ENCODE results near the gene C1orf21.

C1orf21 gene

GRCh38 chr1:184370850-184371249, 16.0 kb upstream of the C1orf21 start:
- no peaks in the 10 kb centered on the region for H3K9me3 Mint-ChIP-seq
- no peaks in the 10 kb centered on the region for H3K36me3 Mint-ChIP-seq (ENCODE audit: low read depth)
- no peaks in the 10 kb centered on the region for H3K4me1 Mint-ChIP-seq (ENCODE audit: low read depth)
- H3K27ac Mint-ChIP-seq, result no peak overlapping the region
- H3K4me3 Mint-ChIP-seq, result no peak overlapping the region
- peaks cover 18% of the 10 kb centered on the region for H3K27me3 Mint-ChIP-seq (ENCODE audit: low read depth)

- H3K4me3 Mint-ChIP-seq, result no peak overlapping the region
- no peaks in the 10 kb centered on the region for H3K36me3 Mint-ChIP-seq (ENCODE audit: low read depth)
These were observed 13.7 kb upstream of the C1orf21 start for GRCh38 chr1:184373155-184373554.

GRCh38 chr1:184376369-184376768, 10.5 kb upstream of the C1orf21 start:
- Mint-ChIP-seq H3K27ac (no peak overlapping the region), H3K9me3 (peaks cover 19% of the 10 kb centered on the region), H3K4me1 (ENCODE audit: low read depth) (peaks cover 9% of the 10 kb centered on the region), H3K4me3 (no peak overlapping the region), H3K36me3 (ENCODE audit: low read depth) (no peaks in the 10 kb centered on the region), H3K27me3 (ENCODE audit: low read depth) (peaks cover 20% of the 10 kb centered on the region)

More at GRCh38 chr1:184373155-184373554, 13.7 kb upstream of the C1orf21 start:
- H3K4me1 Mint-ChIP-seq (ENCODE audit: low read depth), result no peaks in the 10 kb centered on the region
- peaks cover 22% of the 10 kb centered on the region for H3K27me3 Mint-ChIP-seq (ENCODE audit: low read depth)
- H3K27ac Mint-ChIP-seq, result no peak overlapping the region
- H3K9me3 Mint-ChIP-seq, result no peaks in the 10 kb centered on the region

- Mint-ChIP-seq H3K36me3 (ENCODE audit: low read depth) (no peaks in the 10 kb centered on the region), H3K9me3 (peaks cover 19% of the 10 kb centered on the region), H3K27me3 (ENCODE audit: low read depth) (peaks cover 47% of the 10 kb centered on the region), H3K4me3 (no peak overlapping the region), H3K27ac (no peak overlapping the region), H3K4me1 (ENCODE audit: low read depth) (peaks cover 9% of the 10 kb centered on the region)
These were observed 7.6 kb upstream of the C1orf21 start for GRCh38 chr1:184379111-184379752.

GRCh38 chr1:184380468-184380867, 6.4 kb upstream of the C1orf21 start:
- Mint-ChIP-seq H3K36me3 (ENCODE audit: low read depth) (no peaks in the 10 kb centered on the region), H3K27ac (peak overlapping the region; percentile 36), H3K9me3 (peaks cover 19% of the 10 kb centered on the region), H3K27me3 (ENCODE audit: low read depth) (peaks cover 59% of the 10 kb centered on the region), H3K4me1 (ENCODE audit: low read depth) (peaks cover 9% of the 10 kb centered on the region), H3K4me3 (no peak overlapping the region)

- Mint-ChIP-seq H3K36me3 (ENCODE audit: low read depth) (peaks cover 2% of the 10 kb centered on the region), H3K4me3 (no peak overlapping the region), H3K9me3 (peaks cover 14% of the 10 kb centered on the region), H3K27ac (no peak overlapping the region), H3K4me1 (ENCODE audit: low read depth) (peaks cover 27% of the 10 kb centered on the region), H3K27me3 (ENCODE audit: low read depth) (peaks cover 65% of the 10 kb centered on the region)
These were observed 3.0 kb upstream of the C1orf21 start for GRCh38 chr1:184383772-184384323.

- Mint-ChIP-seq H3K4me1 (ENCODE audit: low read depth) (peaks cover 20% of the 10 kb centered on the region), H3K27ac (peak overlapping the region; percentile 42), H3K36me3 (ENCODE audit: low read depth) (peaks cover 2% of the 10 kb centered on the region), H3K4me3 (peak overlapping the region; percentile 85), H3K27me3 (ENCODE audit: low read depth) (peaks cover 80% of the 10 kb centered on the region), H3K9me3 (peaks cover 3% of the 10 kb centered on the region)
These were observed 941 bp upstream of the C1orf21 start for GRCh38 chr1:184385865-184386311.

GRCh38 chr1:184387069-184387475, 243 bp downstream of the C1orf21 start:
- H3K36me3 Mint-ChIP-seq (ENCODE audit: low read depth), result peaks cover 2% of the 10 kb centered on the region
- H3K27ac Mint-ChIP-seq, result peak overlapping the region; percentile 49
- peaks cover 17% of the 10 kb centered on the region for H3K4me1 Mint-ChIP-seq (ENCODE audit: low read depth)
- peaks cover 78% of the 10 kb centered on the region for H3K27me3 Mint-ChIP-seq (ENCODE audit: low read depth)
- H3K9me3 Mint-ChIP-seq, result no peaks in the 10 kb centered on the region
- peak overlapping the region; percentile 79 for H3K4me3 Mint-ChIP-seq

GRCh38 chr1:184387476-184388318, 868 bp downstream of the C1orf21 start:
- Mint-ChIP-seq H3K9me3 (no peaks in the 10 kb centered on the region), H3K27ac (peak overlapping the region; percentile 63), H3K4me1 (ENCODE audit: low read depth) (peaks cover 17% of the 10 kb centered on the region), H3K36me3 (ENCODE audit: low read depth) (peaks cover 2% of the 10 kb centered on the region), H3K27me3 (ENCODE audit: low read depth) (peaks cover 75% of the 10 kb centered on the region), H3K4me3 (peak overlapping the region; percentile 84)

- Mint-ChIP-seq H3K4me3 (peak overlapping the region; percentile 84), H3K36me3 (ENCODE audit: low read depth) (peaks cover 3% of the 10 kb centered on the region), H3K27me3 (ENCODE audit: low read depth) (peaks cover 75% of the 10 kb centered on the region), H3K9me3 (no peaks in the 10 kb centered on the region), H3K4me1 (ENCODE audit: low read depth) (peaks cover 17% of the 10 kb centered on the region), H3K27ac (peak overlapping the region; percentile 63)
These were observed 1.6 kb downstream of the C1orf21 start for GRCh38 chr1:184388319-184388889.

- Mint-ChIP-seq H3K27ac (no peak overlapping the region), H3K36me3 (ENCODE audit: low read depth) (peaks cover 3% of the 10 kb centered on the region), H3K27me3 (ENCODE audit: low read depth) (peaks cover 71% of the 10 kb centered on the region), H3K4me3 (peak overlapping the region; percentile 84), H3K4me1 (ENCODE audit: low read depth) (peaks cover 17% of the 10 kb centered on the region), H3K9me3 (no peaks in the 10 kb centered on the region)
These were observed 2.1 kb downstream of the C1orf21 start for GRCh38 chr1:184388971-184389370.

- Mint-ChIP-seq H3K27ac (no peak overlapping the region), H3K4me1 (ENCODE audit: low read depth) (peaks cover 17% of the 10 kb centered on the region), H3K36me3 (ENCODE audit: low read depth) (peaks cover 3% of the 10 kb centered on the region), H3K9me3 (no peaks in the 10 kb centered on the region), H3K4me3 (no peak overlapping the region), H3K27me3 (ENCODE audit: low read depth) (peaks cover 66% of the 10 kb centered on the region)
These were observed 2.6 kb downstream of the C1orf21 start for GRCh38 chr1:184389446-184389845.

- peaks cover 54% of the 10 kb centered on the region for H3K27me3 Mint-ChIP-seq (ENCODE audit: low read depth)
- no peaks in the 10 kb centered on the region for H3K9me3 Mint-ChIP-seq
- peaks cover 2% of the 10 kb centered on the region for H3K36me3 Mint-ChIP-seq (ENCODE audit: low read depth)
- H3K4me3 Mint-ChIP-seq, result no peak overlapping the region
- H3K27ac Mint-ChIP-seq, result no peak overlapping the region
- peaks cover 16% of the 10 kb centered on the region for H3K4me1 Mint-ChIP-seq (ENCODE audit: low read depth)
These were observed 4.1 kb downstream of the C1orf21 start for GRCh38 chr1:184390889-184391288.

- peaks cover 13% of the 10 kb centered on the region for H3K4me1 Mint-ChIP-seq (ENCODE audit: low read depth)
These were observed 5.2 kb downstream of the C1orf21 start for GRCh38 chr1:184392067-184392466.

More at GRCh38 chr1:184392067-184392466, 5.2 kb downstream of the C1orf21 start:
- peaks cover 55% of the 10 kb centered on the region for H3K27me3 Mint-ChIP-seq (ENCODE audit: low read depth)
- no peak overlapping the region for H3K4me3 Mint-ChIP-seq
- peaks cover 2% of the 10 kb centered on the region for H3K36me3 Mint-ChIP-seq (ENCODE audit: low read depth)
- H3K9me3 Mint-ChIP-seq, result no peaks in the 10 kb centered on the region
- H3K27ac Mint-ChIP-seq, result no peak overlapping the region

All from T-helper 1 cell treated with Interleukin-12 subunit alpha and Interleukin-12 subunit beta and Interleukin-4 antibody, amounts not matched to agents 30 μg/mL and 1 μg/mL, for 36 hours (primary cell).